SK-N-SH (cell line): ENCODE measurements around the gene DCDC1. TPM values are rescaled to one million over a fixed set of nuclear protein-coding genes. Genes with fewer than 3 reads are reported as not detected.

ENCODE experiments used
- CTCF ChIA-PET: fragments of 300-600, 350-600 bp; formaldehyde crosslinking; extraction: SDS; loops from one replicate; lab custom pipeline; 2021; lab: Yijun Ruan, JAX
- POLR2A ChIA-PET: fragments of 350-600 bp; sonication (Branson Sonifier 250); formaldehyde crosslinking; extraction: SDS; loops from one replicate; lab custom pipeline; 2020; ENCODE audit warnings: antibody characterized with exemption, inconsistent platforms; lab: Yijun Ruan, JAX
- DNase-seq: peaks from one replicate; pipeline ENCODE4 v3.0.0; 2012
- H2AFZ ChIP-seq: fragments of 200-600 bp; sonication (generic); 2 replicates; pipeline ENCODE4 v1.8.1; 2016; ENCODE audit warnings: antibody characterized with exemption, mild to moderate bottlenecking, low read depth
- H3F3A ChIP-seq: fragments of 200-600 bp; sonication (generic); replicated peaks from 2 replicates; pipeline ENCODE3; 2016; ENCODE audit warnings: antibody characterized with exemption, mild to moderate bottlenecking; ENCODE audit not compliant: insufficient read depth
- H3K27ac ChIP-seq, 2 experiments: fragments of 200-500 bp in 1 of 2; fragments of 200-600 bp in 1 of 2; sonication (Bioruptor generic) in 1 of 2; sonication (generic), shearing (Covaris generic) in 1 of 2; 2 replicates each; pipeline versions ENCODE4 v1.5.1 to v1.6.1; 2014 to 2016; ENCODE audit warnings: low read depth in 2 of 2, inconsistent platforms in 1 of 2, low read length in 1 of 2, mild to moderate bottlenecking in 1 of 2, mixed read lengths in 1 of 2
- H3K27me3 ChIP-seq: fragments of 200-600 bp; sonication (generic), shearing (Covaris generic); 2 replicates; pipeline ENCODE4 v1.6.1; 2016; ENCODE audit warnings: mixed run types; ENCODE audit not compliant: insufficient read depth
- H3K36me3 ChIP-seq, 2 experiments: fragments of 200-500 bp in 1 of 2; fragments of 200-600 bp in 1 of 2; sonication (Bioruptor generic) in 1 of 2; sonication (generic) in 1 of 2; replicated peaks in 1 of 2; 2 replicates each; pipeline versions ENCODE3 to v1.5.1; 2014 to 2016; ENCODE audit warnings: low read length in 1 of 2, mild to moderate bottlenecking in 1 of 2; ENCODE audit not compliant: insufficient read depth in 2 of 2, control insufficient read depth in 1 of 2
- H3K4me1 ChIP-seq, 2 experiments: fragments of 200-500 bp in 1 of 2; fragments of 200-600 bp in 1 of 2; sonication (Bioruptor generic) in 1 of 2; sonication (generic), shearing (Covaris generic) in 1 of 2; 2 replicates each; pipeline versions ENCODE4 v1.5.1 to v1.6.1; 2014 to 2016; ENCODE audit warnings: low read depth in 1 of 2, low read length in 1 of 2, mixed run types in 1 of 2; ENCODE audit not compliant: insufficient read depth in 2 of 2, control insufficient read depth in 1 of 2
- H3K4me2 ChIP-seq: fragments of 200-600 bp; sonication (generic), shearing (Covaris generic); 2 replicates; pipeline ENCODE4 v1.6.1; 2017; ENCODE audit warnings: mixed run types
- H3K4me3 ChIP-seq, 2 experiments: fragments of 200-500 bp in 1 of 2; fragments of 200-600 bp in 1 of 2; sonication (Bioruptor generic) in 1 of 2; sonication (generic), shearing (Covaris generic) in 1 of 2; 2 replicates each; pipeline versions ENCODE4 v1.5.1 to v1.8.1; 2014 to 2016; ENCODE audit warnings: low read depth in 2 of 2, inconsistent platforms in 1 of 2, low read length in 1 of 2, mild to moderate bottlenecking in 1 of 2, mixed read lengths in 1 of 2, moderate library complexity in 1 of 2
- H3K79me2 ChIP-seq: fragments of 200-600 bp; sonication (generic); 2 replicates; pipeline ENCODE4 v1.8.1; 2017; ENCODE audit warnings: mild to moderate bottlenecking; ENCODE audit not compliant: insufficient read depth
- H3K9ac ChIP-seq: fragments of 200-600 bp; sonication (generic); 2 replicates; pipeline ENCODE4 v1.6.1; 2017; ENCODE audit warnings: mixed run types
- H3K9me2 ChIP-seq: fragments of 200-600 bp; sonication (generic); 2 replicates; pipeline ENCODE4 v1.6.1; 2017; ENCODE audit warnings: mixed run types
- H3K9me3 ChIP-seq: fragments of 200-600 bp; sonication (generic); 2 replicates; pipeline ENCODE4 v1.6.1; 2017; ENCODE audit warnings: mixed run types, mild to moderate bottlenecking, moderate library complexity
- H4K20me1 ChIP-seq: fragments of 200-600 bp; sonication (generic); 2 replicates; pipeline ENCODE4 v1.6.1; 2017; ENCODE audit warnings: mild to moderate bottlenecking, mixed run types; ENCODE audit not compliant: insufficient read depth
- CTCF ChIP-seq: fragments of 200-600 bp; sonication (generic); IDR thresholded peaks from 2 replicates; pipeline ENCODE4 v1.6.1; 2017; ENCODE audit warnings: antibody characterized with exemption, mild to moderate bottlenecking, moderate library complexity
- ELF1 ChIP-seq: IDR thresholded peaks from 2 replicates; pipeline ENCODE4 v1.4.0; 2012
- EP300 ChIP-seq, 2 experiments: IDR thresholded peaks; 2 replicates each; pipeline versions ENCODE4 v1.4.0 to v1.6.1; 2012; ENCODE audit warnings: borderline replicate concordance in 1 of 2, low read depth in 1 of 2, low read length in 1 of 2
- FOSL2 ChIP-seq: IDR thresholded peaks from 2 replicates; pipeline ENCODE4 v1.4.0; 2012; ENCODE audit warnings: low read depth, mild to moderate bottlenecking, moderate library complexity, borderline replicate concordance
- GABPA ChIP-seq: IDR thresholded peaks from 2 replicates; pipeline ENCODE4 v1.4.0; 2012; ENCODE audit warnings: low read depth, mild to moderate bottlenecking
- JUND ChIP-seq: IDR thresholded peaks from 2 replicates; pipeline ENCODE4 v1.4.0; 2012
- MAX ChIP-seq: IDR thresholded peaks from 2 replicates; pipeline ENCODE4 v1.4.0; 2012; ENCODE audit warnings: low read depth
- MXI1 ChIP-seq: IDR thresholded peaks from 2 replicates; pipeline ENCODE4 v1.6.1; 2012; ENCODE audit warnings: mild to moderate bottlenecking, low read depth, low read length, improper control_type of control experiment
- NFIC ChIP-seq: IDR thresholded peaks from 2 replicates; pipeline ENCODE4 v1.4.0; 2012; ENCODE audit warnings: borderline replicate concordance
- RAD21 ChIP-seq: IDR thresholded peaks from 2 replicates; pipeline ENCODE4 v1.6.1; 2012; ENCODE audit warnings: mild to moderate bottlenecking, low read length
- TAF1 ChIP-seq: IDR thresholded peaks from 2 replicates; pipeline ENCODE4 v1.6.1; 2012; ENCODE audit warnings: low read depth, mild to moderate bottlenecking, low read length, moderate library complexity, borderline replicate concordance
- TCF12 ChIP-seq: IDR thresholded peaks from 2 replicates; pipeline ENCODE4 v1.4.0; 2012
- TEAD4 ChIP-seq: IDR thresholded peaks from 2 replicates; pipeline ENCODE4 v1.4.0; 2012; ENCODE audit warnings: mild to moderate bottlenecking, borderline replicate concordance; ENCODE audit not compliant: insufficient read depth
- USF1 ChIP-seq: IDR thresholded peaks from 2 replicates; pipeline ENCODE4 v1.4.0; 2012; ENCODE audit warnings: low read depth, borderline replicate concordance
- WGBS: methylation state at CpG from one replicate; pipeline ENCODE4 v1.1.6; 2017; ENCODE audit warnings: low lambda C conversion rate; 5-methylcytosine and 5-hydroxymethylcytosine counted together
- polyA plus RNA-seq, 3 experiments: library from polyadenylated mRNA; depleted of rRNA; stranded (reverse); fragments of >200 nt; gene quantifications; 2 replicates each; pipeline ENCODE4 v1.2.3, GENCODE V29; 2012
- TF ChIP-seq, protein P1 (sequence below): IDR thresholded peaks from 2 replicates; pipeline ENCODE4 v1.6.1; 2012; ENCODE audit warnings: mild to moderate bottlenecking, low read depth, low read length, moderate library complexity
- TF ChIP-seq, protein P2 (sequence below): fragments of 150-350 bp; IDR thresholded peaks from 2 replicates; pipeline ENCODE4 v1.6.1; 2016; ENCODE audit warnings: mild to moderate bottlenecking, low read depth, low read length

The DCDC1 gene
- polyA plus RNA-seq, 1 of the 3 experiments (the other 2 are of a cell fraction), result 0.12 TPM

DNA sequence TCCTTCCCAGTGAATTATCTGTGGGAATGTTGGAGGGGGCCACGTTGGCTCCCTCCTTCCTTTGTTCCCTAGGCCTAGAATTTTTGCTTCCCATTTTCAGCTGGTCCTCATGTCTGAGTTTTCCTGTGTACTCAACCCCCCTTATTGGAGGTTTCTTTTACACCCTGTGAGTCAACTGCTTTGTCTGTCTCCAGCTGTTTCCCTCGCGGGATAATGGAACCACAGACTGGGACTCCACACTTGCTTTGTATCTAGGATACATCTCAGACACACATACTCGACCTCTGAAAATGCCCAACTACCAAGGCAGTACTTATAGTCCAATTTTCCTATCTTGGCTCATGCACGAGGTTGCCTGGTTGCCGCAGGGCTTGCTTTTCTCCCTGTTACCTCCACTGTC is 430.7 kb downstream of the DCDC1 start (continued):
- TF ChIP-seq MXI1, result no peak
- no peak for TF ChIP-seq JUND
- TF ChIP-seq RAD21, result no peak
- TF ChIP-seq GABPA, result no peak
- TF ChIP-seq NFIC, result no peak
- TF ChIP-seq FOSL2, result no peak
- TF ChIP-seq TCF12, result no peak

DNA sequence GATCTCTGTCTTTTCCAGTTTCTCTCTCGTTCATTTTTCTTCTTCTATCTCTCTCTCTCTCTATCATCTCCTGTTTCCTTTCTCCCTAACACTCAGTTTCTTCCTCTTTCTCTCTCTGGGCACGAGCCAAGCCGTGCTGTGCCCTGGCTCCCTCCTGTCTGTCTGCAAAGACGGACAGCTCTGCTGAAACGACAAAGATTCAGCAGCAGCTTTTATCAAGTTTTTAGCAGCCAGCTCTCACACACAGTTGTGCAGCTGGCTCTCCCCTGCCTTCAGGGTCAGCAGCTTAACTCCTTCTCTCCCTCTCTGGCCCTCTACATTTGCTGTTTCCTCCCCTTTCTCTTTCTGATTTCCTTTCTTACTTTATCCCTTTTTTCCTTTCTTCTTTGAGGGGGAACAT is 431.4 kb downstream of the DCDC1 start:
- Histone ChIP-seq H3K4me2 (peak overlapping the region; percentile 37; the same call in 1 of the 2 replicates), H3K36me3 (no peaks in the 10 kb centered on the region)
- no peak for DNase-seq
- POLR2A ChIA-PET, result no interaction called here
- TF ChIP-seq ELF1, result no peak
- TF ChIP-seq, protein P1, sequence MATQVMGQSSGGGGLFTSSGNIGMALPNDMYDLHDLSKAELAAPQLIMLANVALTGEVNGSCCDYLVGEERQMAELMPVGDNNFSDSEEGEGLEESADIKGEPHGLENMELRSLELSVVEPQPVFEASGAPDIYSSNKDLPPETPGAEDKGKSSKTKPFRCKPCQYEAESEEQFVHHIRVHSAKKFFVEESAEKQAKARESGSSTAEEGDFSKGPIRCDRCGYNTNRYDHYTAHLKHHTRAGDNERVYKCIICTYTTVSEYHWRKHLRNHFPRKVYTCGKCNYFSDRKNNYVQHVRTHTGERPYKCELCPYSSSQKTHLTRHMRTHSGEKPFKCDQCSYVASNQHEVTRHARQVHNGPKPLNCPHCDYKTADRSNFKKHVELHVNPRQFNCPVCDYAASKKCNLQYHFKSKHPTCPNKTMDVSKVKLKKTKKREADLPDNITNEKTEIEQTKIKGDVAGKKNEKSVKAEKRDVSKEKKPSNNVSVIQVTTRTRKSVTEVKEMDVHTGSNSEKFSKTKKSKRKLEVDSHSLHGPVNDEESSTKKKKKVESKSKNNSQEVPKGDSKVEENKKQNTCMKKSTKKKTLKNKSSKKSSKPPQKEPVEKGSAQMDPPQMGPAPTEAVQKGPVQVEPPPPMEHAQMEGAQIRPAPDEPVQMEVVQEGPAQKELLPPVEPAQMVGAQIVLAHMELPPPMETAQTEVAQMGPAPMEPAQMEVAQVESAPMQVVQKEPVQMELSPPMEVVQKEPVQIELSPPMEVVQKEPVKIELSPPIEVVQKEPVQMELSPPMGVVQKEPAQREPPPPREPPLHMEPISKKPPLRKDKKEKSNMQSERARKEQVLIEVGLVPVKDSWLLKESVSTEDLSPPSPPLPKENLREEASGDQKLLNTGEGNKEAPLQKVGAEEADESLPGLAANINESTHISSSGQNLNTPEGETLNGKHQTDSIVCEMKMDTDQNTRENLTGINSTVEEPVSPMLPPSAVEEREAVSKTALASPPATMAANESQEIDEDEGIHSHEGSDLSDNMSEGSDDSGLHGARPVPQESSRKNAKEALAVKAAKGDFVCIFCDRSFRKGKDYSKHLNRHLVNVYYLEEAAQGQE, result no peak
- TF ChIP-seq, all 33 proteins: peak for 0
- H3K9ac ChIP-seq, result no peak overlapping the region
- CTCF ChIA-PET, result interaction anchor here (0.7 to 1.7 kb wide), 2 partner anchors 22 to 684 kb away, joined by 5 to 8 read pairs; no protein-coding TSS in a partner anchor
- no peaks in the 10 kb centered on the region for H4K20me1 ChIP-seq
- H3K4me1 ChIP-seq, result no peaks in the 10 kb centered on the region; a peak in 1 of 4 replicates
- no peaks in the 10 kb centered on the region for H3K79me2 ChIP-seq
- H3K9me3 ChIP-seq, result no peaks in the 10 kb centered on the region
- 0 out of 2 replicates have a peak overlapping the region, but pooled peaks have one; percentile 29 for H2AFZ ChIP-seq
- H3F3A ChIP-seq, result no peaks in the 10 kb centered on the region
- no peaks in the 10 kb centered on the region for H3K9me2 ChIP-seq
- WGBS, result 9% methylated on average over 5 of the region's 5 CpGs
- no peaks in the 10 kb centered on the region for H3K27me3 ChIP-seq
- no peak overlapping the region for H3K4me3 ChIP-seq
- no peak overlapping the region for H3K27ac ChIP-seq

DNA sequence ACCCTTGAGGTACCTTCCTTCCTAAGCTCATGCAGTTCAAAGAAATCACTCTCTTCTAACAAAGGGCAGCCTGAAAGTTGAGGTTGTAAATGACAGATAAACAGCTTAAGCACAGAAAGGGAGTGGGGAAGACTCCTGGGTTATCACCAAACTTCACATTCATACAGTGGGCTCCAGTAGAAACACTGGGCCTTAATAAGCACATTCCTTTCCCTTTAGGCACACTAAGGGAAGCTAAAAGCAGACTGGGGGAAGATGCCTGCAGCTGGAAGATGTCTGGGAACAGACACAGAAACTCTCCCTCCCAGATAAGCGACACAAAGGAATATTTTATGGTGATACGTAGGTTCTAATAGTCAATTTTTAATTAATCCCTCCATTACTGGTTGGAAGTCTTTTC is 433.0 kb downstream of the DCDC1 start:
- H3K9me3 ChIP-seq, result no peaks in the 10 kb centered on the region
- DNase-seq, result no peak
- CTCF ChIA-PET, result interaction anchor here (1.4 kb wide), 1 partner anchor 108 kb away, joined by 5 read pairs; no protein-coding TSS in a partner anchor
- TF ChIP-seq CTCF (no peak), MAX (no peak), GABPA (no peak), USF1 (no peak), TAF1 (no peak), TEAD4 (no peak), EP300 (IDR thresholded peaks at IDR 0.05; ENCODE audit: borderline replicate concordance in 1 of 2, low read depth in 1 of 2, low read length in 1 of 2) (no peak)
- TF ChIP-seq, protein P2, sequence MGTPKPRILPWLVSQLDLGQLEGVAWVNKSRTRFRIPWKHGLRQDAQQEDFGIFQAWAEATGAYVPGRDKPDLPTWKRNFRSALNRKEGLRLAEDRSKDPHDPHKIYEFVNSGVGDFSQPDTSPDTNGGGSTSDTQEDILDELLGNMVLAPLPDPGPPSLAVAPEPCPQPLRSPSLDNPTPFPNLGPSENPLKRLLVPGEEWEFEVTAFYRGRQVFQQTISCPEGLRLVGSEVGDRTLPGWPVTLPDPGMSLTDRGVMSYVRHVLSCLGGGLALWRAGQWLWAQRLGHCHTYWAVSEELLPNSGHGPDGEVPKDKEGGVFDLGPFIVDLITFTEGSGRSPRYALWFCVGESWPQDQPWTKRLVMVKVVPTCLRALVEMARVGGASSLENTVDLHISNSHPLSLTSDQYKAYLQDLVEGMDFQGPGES, result no peak
- TF ChIP-seq, all 33 proteins: peak for 0
- no peak overlapping the region for H3K4me3 ChIP-seq
- no peaks in the 10 kb centered on the region for H3F3A ChIP-seq
- no peak overlapping the region for H3K9ac ChIP-seq
- WGBS, result 33% methylated on average over 2 of the region's 2 CpGs
- POLR2A ChIA-PET, result no interaction called here
- H3K79me2 ChIP-seq, result no peaks in the 10 kb centered on the region
- no peak overlapping the region for H3K27ac ChIP-seq
- no peaks in the 10 kb centered on the region for H3K9me2 ChIP-seq
- no peak overlapping the region for H3K4me2 ChIP-seq
- H4K20me1 ChIP-seq, result no peaks in the 10 kb centered on the region
- no peaks in the 10 kb centered on the region for H3K36me3 ChIP-seq
- no peaks in the 10 kb centered on the region for H3K27me3 ChIP-seq
- H3K4me1 ChIP-seq, result no peaks in the 10 kb centered on the region; a peak in 1 of 4 replicates
- H2AFZ ChIP-seq, result no peak overlapping the region
